HG02973 (cell line): Measurements from ENCODE around the gene PDE3B.
A peak's percentile ranks its signal among the peaks of the same experiment; 100 is the strongest.

ENCODE experiments used
- ATAC-seq: cut with Tn5 transposase; IDR thresholded peaks from one replicate; pipeline ENCODE4 v1.9.1; 2021; ENCODE audit warnings: moderate library complexity; ENCODE audit not compliant: unreplicated experiment

The PDE3B gene

GRCh38 chr11:14908214-14908880, 264.7 kb downstream of the PDE3B start:
- peak; percentile 29 for ATAC-seq

- ATAC-seq = no peak
Measured at GRCh38 chr11:14914536-14914935, 270.9 kb downstream of the PDE3B start.

GRCh38 chr11:14916403-14916802, 272.8 kb downstream of the PDE3B start:
- no peak for ATAC-seq
